Retinal pigment epithelial cell (primary cell): ENCODE data around the gene CLEC2L.

Experiments used
- DNase-seq: peaks from one replicate; pipeline ENCODE4 v3.0.0-alpha.2; 2010; ENCODE audit warnings: low read depth
- H3K4me3 ChIP-seq: 2 replicates; pipeline ENCODE4 v1.5.1; 2011; ENCODE audit warnings: mild to moderate bottlenecking, low read length, control low read depth, moderate library complexity
- TF ChIP-seq, protein P1 (sequence below): conservative IDR thresholded peaks from 2 replicates; pipeline ENCODE4 v1.5.1; 2011; ENCODE audit warnings: low read depth, low read length, control low read depth, inconsistent platforms

Gene CLEC2L

DNA sequence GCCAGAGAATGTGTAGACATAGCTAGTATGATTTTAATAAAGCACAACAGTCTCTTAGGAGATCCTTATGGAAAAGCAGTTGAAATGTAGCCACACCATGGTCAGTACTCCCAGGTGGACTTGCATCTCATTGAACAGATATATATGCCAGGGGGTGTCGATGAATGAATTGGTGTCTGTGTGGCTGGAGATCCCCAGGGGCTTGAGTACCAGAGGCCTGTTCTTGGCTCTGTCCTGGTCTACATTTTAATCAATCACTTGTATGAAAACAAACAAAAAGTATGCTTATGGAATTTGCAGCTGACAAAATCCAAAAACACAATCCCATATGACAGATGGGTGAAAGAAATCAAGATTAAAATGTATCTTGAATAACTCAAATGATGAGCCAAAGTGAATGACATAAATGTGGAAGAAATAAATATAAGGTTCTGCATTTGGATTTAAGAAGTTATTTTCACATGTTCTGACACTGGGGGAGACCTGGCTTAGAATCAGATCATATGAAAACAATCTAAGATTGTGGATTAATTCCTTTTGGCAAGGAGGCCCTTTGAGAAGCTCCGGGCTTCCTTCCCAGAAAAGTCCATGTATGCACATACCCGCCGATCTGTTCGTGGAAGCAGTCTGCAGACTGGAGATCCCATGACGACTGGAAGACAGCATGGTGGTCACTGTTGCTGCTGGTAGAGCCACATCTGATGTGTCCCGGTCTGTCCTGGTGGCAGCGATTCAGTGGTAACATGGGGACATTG, 15.6 kb downstream of the CLEC2L start:
- TF ChIP-seq, protein P1, sequence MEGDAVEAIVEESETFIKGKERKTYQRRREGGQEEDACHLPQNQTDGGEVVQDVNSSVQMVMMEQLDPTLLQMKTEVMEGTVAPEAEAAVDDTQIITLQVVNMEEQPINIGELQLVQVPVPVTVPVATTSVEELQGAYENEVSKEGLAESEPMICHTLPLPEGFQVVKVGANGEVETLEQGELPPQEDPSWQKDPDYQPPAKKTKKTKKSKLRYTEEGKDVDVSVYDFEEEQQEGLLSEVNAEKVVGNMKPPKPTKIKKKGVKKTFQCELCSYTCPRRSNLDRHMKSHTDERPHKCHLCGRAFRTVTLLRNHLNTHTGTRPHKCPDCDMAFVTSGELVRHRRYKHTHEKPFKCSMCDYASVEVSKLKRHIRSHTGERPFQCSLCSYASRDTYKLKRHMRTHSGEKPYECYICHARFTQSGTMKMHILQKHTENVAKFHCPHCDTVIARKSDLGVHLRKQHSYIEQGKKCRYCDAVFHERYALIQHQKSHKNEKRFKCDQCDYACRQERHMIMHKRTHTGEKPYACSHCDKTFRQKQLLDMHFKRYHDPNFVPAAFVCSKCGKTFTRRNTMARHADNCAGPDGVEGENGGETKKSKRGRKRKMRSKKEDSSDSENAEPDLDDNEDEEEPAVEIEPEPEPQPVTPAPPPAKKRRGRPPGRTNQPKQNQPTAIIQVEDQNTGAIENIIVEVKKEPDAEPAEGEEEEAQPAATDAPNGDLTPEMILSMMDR: no peak
- no peak for DNase-seq
- H3K4me3 ChIP-seq: no peak overlapping the region

- TF ChIP-seq, protein P1: no peak
- DNase-seq: no peak
- H3K4me3 ChIP-seq: no peak overlapping the region
Observed at GRCh38 chr7:139540203-139540602, 16.7 kb downstream of the CLEC2L start.

DNA sequence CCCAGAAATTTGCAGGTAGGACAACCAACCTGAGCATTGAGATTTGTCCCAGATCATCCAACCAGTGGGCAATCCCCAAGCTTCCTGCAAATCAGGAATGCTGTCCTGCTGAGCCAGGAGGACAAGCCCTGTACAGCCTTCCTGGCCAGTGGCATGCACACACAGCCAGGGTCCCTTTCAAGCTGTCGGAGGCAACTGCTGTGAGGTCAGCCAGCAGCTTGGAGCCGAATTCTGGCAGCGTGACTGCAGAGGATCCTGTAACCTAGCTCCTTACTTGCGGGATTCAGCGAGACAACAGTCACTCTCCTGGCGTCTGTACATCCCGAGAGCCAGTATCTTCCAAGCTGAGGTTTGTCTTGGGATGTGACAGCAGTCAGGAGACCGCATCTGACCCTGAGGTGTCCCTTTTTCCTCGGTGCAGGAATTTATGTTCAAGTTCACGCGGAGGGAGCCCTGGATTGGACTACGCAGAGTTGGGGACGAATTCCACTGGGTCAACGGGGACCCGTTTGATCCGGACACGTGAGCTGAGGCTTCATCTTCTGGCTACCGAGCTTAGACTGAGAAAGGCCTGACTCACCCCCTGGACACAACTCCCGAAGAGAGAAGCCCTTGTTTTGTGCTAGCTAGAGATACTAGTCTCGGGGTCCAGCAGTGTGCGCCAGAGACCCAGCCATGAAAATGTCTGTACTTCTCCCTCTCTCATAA, 18.3 kb downstream of the CLEC2L start:
- DNase-seq: no peak
- TF ChIP-seq, protein P1: no peak
- H3K4me3 ChIP-seq: no peak overlapping the region

GRCh38 chr7:139542308-139543151, 19.0 kb downstream of the CLEC2L start:
- H3K4me3 ChIP-seq: no peak overlapping the region
- TF ChIP-seq, protein P1: no peak
- no peak for DNase-seq

- TF ChIP-seq, protein P1: no peak
- H3K4me3 ChIP-seq: no peak overlapping the region
- DNase-seq: no peak
Observed at GRCh38 chr7:139543801-139544603, 20.5 kb downstream of the CLEC2L start.

GRCh38 chr7:139544645-139545044, 21.2 kb downstream of the CLEC2L start:
- TF ChIP-seq, protein P1: no peak
- DNase-seq: no peak
- no peak overlapping the region for H3K4me3 ChIP-seq
